Measurements from ENCODE around the gene EPHA4. TPM values are rescaled to one million over a fixed set of nuclear protein-coding genes. Genes with fewer than 3 reads are reported as not detected.

Gene EPHA4
- total RNA-seq, 1 donor from 2014 or later, result 30.1 TPM

GRCh38 chr2:221494556-221494955, 77.5 kb downstream of the EPHA4 start:
- H3K79me2 ChIP-seq (ENCODE audit: insufficient read depth, low read length), result no peaks in the 10 kb centered on the region
- DNase-seq (ENCODE audit: low read depth), result peak; percentile 39
- Mint-ChIP-seq H3K27ac (ENCODE audit: unreplicated experiment) (no peak overlapping the region), H3K9me3 (ENCODE audit: unreplicated experiment) (no peaks in the 10 kb centered on the region), H3K36me3 (ENCODE audit: low read depth, unreplicated experiment) (peaks cover 24% of the 10 kb centered on the region), H3K4me3 (ENCODE audit: unreplicated experiment) (peak overlapping the region; percentile 9), H3K27me3 (ENCODE audit: low read depth, unreplicated experiment) (no peaks in the 10 kb centered on the region), H3K4me1 (ENCODE audit: low read depth, unreplicated experiment) (peaks cover 7% of the 10 kb centered on the region)
- no peak overlapping the region for H3K4me3 ChIP-seq (ENCODE audit: insufficient read depth, low read depth, low read length)
- FAIRE-seq, result no peak
- no peak overlapping the region for H3K9ac ChIP-seq (ENCODE audit: low read length)
- no peaks in the 10 kb centered on the region for H3K9me3 ChIP-seq (ENCODE audit: insufficient read depth, low read depth, low read length)
- no peaks in the 10 kb centered on the region for H3K36me3 ChIP-seq (ENCODE audit: insufficient read depth, low read length)
- H3K4me2 ChIP-seq (ENCODE audit: low read length), result no peak overlapping the region
- no peak for TF ChIP-seq EZH2 (IDR thresholded peaks at IDR 0.05; ENCODE audit: insufficient read depth, low read length)
- TF ChIP-seq, protein P1, sequence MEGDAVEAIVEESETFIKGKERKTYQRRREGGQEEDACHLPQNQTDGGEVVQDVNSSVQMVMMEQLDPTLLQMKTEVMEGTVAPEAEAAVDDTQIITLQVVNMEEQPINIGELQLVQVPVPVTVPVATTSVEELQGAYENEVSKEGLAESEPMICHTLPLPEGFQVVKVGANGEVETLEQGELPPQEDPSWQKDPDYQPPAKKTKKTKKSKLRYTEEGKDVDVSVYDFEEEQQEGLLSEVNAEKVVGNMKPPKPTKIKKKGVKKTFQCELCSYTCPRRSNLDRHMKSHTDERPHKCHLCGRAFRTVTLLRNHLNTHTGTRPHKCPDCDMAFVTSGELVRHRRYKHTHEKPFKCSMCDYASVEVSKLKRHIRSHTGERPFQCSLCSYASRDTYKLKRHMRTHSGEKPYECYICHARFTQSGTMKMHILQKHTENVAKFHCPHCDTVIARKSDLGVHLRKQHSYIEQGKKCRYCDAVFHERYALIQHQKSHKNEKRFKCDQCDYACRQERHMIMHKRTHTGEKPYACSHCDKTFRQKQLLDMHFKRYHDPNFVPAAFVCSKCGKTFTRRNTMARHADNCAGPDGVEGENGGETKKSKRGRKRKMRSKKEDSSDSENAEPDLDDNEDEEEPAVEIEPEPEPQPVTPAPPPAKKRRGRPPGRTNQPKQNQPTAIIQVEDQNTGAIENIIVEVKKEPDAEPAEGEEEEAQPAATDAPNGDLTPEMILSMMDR (IDR thresholded peaks at IDR 0.05; ENCODE audit: insufficient read depth, low read depth, low read length), result no peak
- H2AFZ ChIP-seq (ENCODE audit: low read depth, low read length), result no peak overlapping the region
- H3K27ac ChIP-seq (ENCODE audit: low read depth, low read length), result no peak overlapping the region
- no peaks in the 10 kb centered on the region for H3K4me1 ChIP-seq (ENCODE audit: insufficient read depth, low read length)
- no peaks in the 10 kb centered on the region for H3K27me3 ChIP-seq (ENCODE audit: insufficient read depth, low read length)
- no peaks in the 10 kb centered on the region for H4K20me1 ChIP-seq (ENCODE audit: insufficient read depth, low read length)

DNA sequence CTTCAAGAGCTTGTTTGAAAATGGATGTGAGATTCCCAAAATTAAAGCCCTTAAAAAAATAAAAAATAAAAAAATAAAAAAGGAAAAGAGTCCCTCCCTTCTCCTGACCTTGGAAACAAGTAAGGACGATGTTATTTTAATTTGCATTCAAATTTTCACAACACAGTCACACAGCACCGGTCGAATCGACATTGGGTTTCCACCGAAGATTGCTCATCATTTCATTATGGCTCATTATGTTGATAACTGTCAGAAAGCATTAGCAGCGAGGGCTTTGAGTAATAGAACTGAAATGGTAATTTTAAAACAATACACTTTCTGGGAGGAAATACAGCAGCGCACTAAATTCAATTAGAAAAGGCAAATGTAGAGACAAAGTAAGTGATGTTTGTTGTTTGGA, 78.7 kb downstream of the EPHA4 start:
- H3K36me3 ChIP-seq (ENCODE audit: insufficient read depth, low read length), result no peaks in the 10 kb centered on the region
- no peaks in the 10 kb centered on the region for H3K79me2 ChIP-seq (ENCODE audit: insufficient read depth, low read length)
- Mint-ChIP-seq H3K36me3 (ENCODE audit: low read depth, unreplicated experiment) (peaks cover 26% of the 10 kb centered on the region), H3K4me1 (ENCODE audit: low read depth, unreplicated experiment) (peaks cover 10% of the 10 kb centered on the region), H3K27ac (ENCODE audit: unreplicated experiment) (no peak overlapping the region), H3K9me3 (ENCODE audit: unreplicated experiment) (no peaks in the 10 kb centered on the region), H3K4me3 (ENCODE audit: unreplicated experiment) (no peak overlapping the region), H3K27me3 (ENCODE audit: low read depth, unreplicated experiment) (no peaks in the 10 kb centered on the region)
- no peaks in the 10 kb centered on the region for H3K9me3 ChIP-seq (ENCODE audit: insufficient read depth, low read depth, low read length)
- TF ChIP-seq EZH2 (IDR thresholded peaks at IDR 0.05; ENCODE audit: insufficient read depth, low read length), result no peak
- TF ChIP-seq, protein P1 (IDR thresholded peaks at IDR 0.05; ENCODE audit: insufficient read depth, low read depth, low read length), result no peak
- H3K27me3 ChIP-seq (ENCODE audit: insufficient read depth, low read length), result no peaks in the 10 kb centered on the region
- H3K27ac ChIP-seq (ENCODE audit: low read depth, low read length), result no peak overlapping the region
- H2AFZ ChIP-seq (ENCODE audit: low read depth, low read length), result no peak overlapping the region
- DNase-seq (ENCODE audit: low read depth) (no peak), FAIRE-seq (no peak)
- no peaks in the 10 kb centered on the region for H4K20me1 ChIP-seq (ENCODE audit: insufficient read depth, low read length)
- no peak overlapping the region for H3K4me3 ChIP-seq (ENCODE audit: insufficient read depth, low read depth, low read length)
- no peak overlapping the region for H3K4me2 ChIP-seq (ENCODE audit: low read length)
- no peak overlapping the region for H3K9ac ChIP-seq (ENCODE audit: low read length)
- no peaks in the 10 kb centered on the region for H3K4me1 ChIP-seq (ENCODE audit: insufficient read depth, low read length)

- H3K79me2 ChIP-seq (ENCODE audit: insufficient read depth, low read length), result no peaks in the 10 kb centered on the region
- no peak for DNase-seq (ENCODE audit: low read depth)
- FAIRE-seq, result no peak
- H3K9me3 ChIP-seq (ENCODE audit: insufficient read depth, low read depth, low read length), result no peaks in the 10 kb centered on the region
- H3K4me3 ChIP-seq (ENCODE audit: insufficient read depth, low read depth, low read length), result no peak overlapping the region
- Mint-ChIP-seq H3K9me3 (ENCODE audit: unreplicated experiment) (no peaks in the 10 kb centered on the region), H3K27ac (ENCODE audit: unreplicated experiment) (no peak overlapping the region), H3K4me3 (ENCODE audit: unreplicated experiment) (no peak overlapping the region), H3K27me3 (ENCODE audit: low read depth, unreplicated experiment) (no peaks in the 10 kb centered on the region), H3K4me1 (ENCODE audit: low read depth, unreplicated experiment) (peaks cover 10% of the 10 kb centered on the region), H3K36me3 (ENCODE audit: low read depth, unreplicated experiment) (peaks cover 26% of the 10 kb centered on the region)
- no peaks in the 10 kb centered on the region for H4K20me1 ChIP-seq (ENCODE audit: insufficient read depth, low read length)
- no peaks in the 10 kb centered on the region for H3K27me3 ChIP-seq (ENCODE audit: insufficient read depth, low read length)
- H2AFZ ChIP-seq (ENCODE audit: low read depth, low read length), result no peak overlapping the region
- H3K36me3 ChIP-seq (ENCODE audit: insufficient read depth, low read length), result no peaks in the 10 kb centered on the region
- no peak for TF ChIP-seq EZH2 (IDR thresholded peaks at IDR 0.05; ENCODE audit: insufficient read depth, low read length)
- TF ChIP-seq, protein P1 (IDR thresholded peaks at IDR 0.05; ENCODE audit: insufficient read depth, low read depth, low read length), result no peak
- no peaks in the 10 kb centered on the region for H3K4me1 ChIP-seq (ENCODE audit: insufficient read depth, low read length)
- no peak overlapping the region for H3K9ac ChIP-seq (ENCODE audit: low read length)
- no peak overlapping the region for H3K4me2 ChIP-seq (ENCODE audit: low read length)
- no peak overlapping the region for H3K27ac ChIP-seq (ENCODE audit: low read depth, low read length)
Measured at GRCh38 chr2:221492636-221493035, 79.5 kb downstream of the EPHA4 start.
